HepG2 (cell line): ENCODE results near the gene TOP2A. TPM values are rescaled to one million over a fixed set of nuclear protein-coding genes. Genes with fewer than 3 reads are reported as not detected.

ENCODE experiments used
- BCL3 ChIP-seq: sonication (generic); formaldehyde crosslinking; IDR thresholded peaks from 2 replicates; pipeline ENCODE4 v1.5.1; 2020; ENCODE audit warnings: mild to moderate bottlenecking, missing genetic modification reagents, moderate library complexity
- KAT7 ChIP-seq: IDR thresholded peaks from 2 replicates; pipeline ENCODE4 v1.6.1; 2018; ENCODE audit warnings: borderline replicate concordance, missing compliant biosample characterization
- RBM22 ChIP-seq: fragments of 200-400 bp; formaldehyde crosslinking; optimal IDR thresholded peaks from 2 replicates; pipeline ENCODE3; 2017; ENCODE audit warnings: mild to moderate bottlenecking, low read length, moderate library complexity
- REST ChIP-seq, 2 experiments: IDR thresholded peaks; 2 replicates each; pipeline ENCODE4 v1.6.1; 2011 to 2012; ENCODE audit warnings: low read length in 2 of 2, borderline replicate concordance in 1 of 2, low read depth in 1 of 2, mild to moderate bottlenecking in 1 of 2, moderate library complexity in 1 of 2
- SP1 ChIP-seq, 2 experiments: fragments of 450-650 bp in 1 of 2; sonication (generic) in 1 of 2; formaldehyde crosslinking in 1 of 2; IDR thresholded peaks; 2 replicates each; pipeline versions ENCODE4 v1.4.0 to v1.6.1; 2016 to 2020; ENCODE audit warnings: missing genetic modification reagents in 1 of 2
- TAF15 ChIP-seq: fragments of 200-400 bp; formaldehyde crosslinking; IDR thresholded peaks from one replicate; pipeline ENCODE4 v1.6.1; 2018; ENCODE audit warnings: mild to moderate bottlenecking, low read depth, low read length; ENCODE audit not compliant: poor library complexity, severe bottlenecking
- TEF ChIP-seq: sonication (generic); formaldehyde crosslinking; IDR thresholded peaks from 2 replicates; pipeline ENCODE4 v1.5.0; 2020; ENCODE audit warnings: missing genetic modification reagents
- YY1 ChIP-seq: IDR thresholded peaks from 2 replicates; pipeline ENCODE4 v1.6.1; 2011; ENCODE audit warnings: low read length, low read depth, moderate library complexity, mild to moderate bottlenecking; ENCODE audit not compliant: insufficient read depth, insufficient replicate concordance
- ZMAT3 ChIP-seq: sonication (generic); formaldehyde crosslinking; conservative IDR thresholded peaks from 2 replicates; pipeline ENCODE4 v1.7.0; 2021; ENCODE audit warnings: missing genetic modification reagents
- ZNF10 ChIP-seq: sonication (generic); formaldehyde crosslinking; IDR thresholded peaks from 2 replicates; pipeline ENCODE4 v1.4.0; 2020; ENCODE audit warnings: mild to moderate bottlenecking, low read depth, missing genetic modification reagents, borderline replicate concordance
- ZNF329 ChIP-seq: sonication (generic); formaldehyde crosslinking; IDR thresholded peaks from 2 replicates; pipeline ENCODE4 v1.9.0; 2021; ENCODE audit warnings: low read depth, mild to moderate bottlenecking, missing genetic modification reagents
- ZNF335 ChIP-seq: sonication (generic); formaldehyde crosslinking; IDR thresholded peaks from 2 replicates; pipeline ENCODE4 v1.4.0; 2020; ENCODE audit warnings: missing genetic modification reagents
- ZNF432 ChIP-seq: sonication (generic); formaldehyde crosslinking; IDR thresholded peaks from 2 replicates; pipeline ENCODE4 v1.5.0; 2020; ENCODE audit warnings: missing genetic modification reagents, mild to moderate bottlenecking, borderline replicate concordance
- ZNF550 ChIP-seq: sonication (generic); formaldehyde crosslinking; IDR thresholded peaks from 2 replicates; pipeline ENCODE4 v1.4.0; 2020; ENCODE audit warnings: mild to moderate bottlenecking, missing genetic modification reagents, borderline replicate concordance
- ZNF563 ChIP-seq: sonication (generic); formaldehyde crosslinking; IDR thresholded peaks from 2 replicates; pipeline ENCODE4 v1.8.0; 2022; ENCODE audit warnings: mild to moderate bottlenecking, moderate library complexity, missing genetic modification reagents
- ZNF646 ChIP-seq: sonication (generic); formaldehyde crosslinking; IDR thresholded peaks from 2 replicates; pipeline ENCODE4 v1.9.0; 2021; ENCODE audit warnings: mild to moderate bottlenecking, missing genetic modification reagents
- polyA plus RNA-seq, 8 experiments: library from polyadenylated mRNA; depleted of rRNA in 3 of 8; stranded (reverse) in 7 of 8; unstranded in 1 of 8; fragments of >200 nt; fragmentation: Illumina TruSeq in 4 of 8; extraction: Trizol in 4 of 8; gene quantifications; 2 replicates each; pipeline versions ENCODE4 v1.2.1 to v1.2.3, GENCODE V29; 2011 to 2016; ENCODE audit warnings: low read depth in 4 of 8, missing spikeins in 1 of 8, mixed read lengths in 1 of 8; ENCODE audit not compliant: insufficient read depth in 1 of 8
- total RNA-seq, 5 experiments: library from RNA; depleted of rRNA; stranded (reverse); fragments of >200 nt; fragmentation: Illumina TruSeq; extraction: Trizol; gene quantifications; 2 replicates each; pipeline ENCODE4 v1.2.3, GENCODE V29; 2016; ENCODE audit warnings: low read depth in 1 of 5

The TOP2A gene
- total and polyA plus RNA-seq, 2 of the 13 experiments (the other 11 are each of a cell fraction or from before 2014, with no cell fraction given): 108 to 327 TPM

- peak; percentile 31 for TF ChIP-seq YY1
- TF ChIP-seq SP1 (IDR thresholded peaks at IDR 0.05): no peak
- TF ChIP-seq SP1 (CRISPR knock-in tag; IDR thresholded peaks at IDR 0.05): no peak; the same call in 1 of the 2 replicates
- TF ChIP-seq BCL3: peak; percentile 54; the same call in 1 of the 2 replicates
- TF ChIP-seq ZNF335 (CRISPR knock-in tag): peak; percentile 55; the same call in 1 of the 2 replicates
- TF ChIP-seq ZNF646 (CRISPR knock-in tag): no peak; the same call in 1 of the 2 replicates
- TF ChIP-seq ZMAT3 (CRISPR knock-in tag): no peak
- TF ChIP-seq ZNF10 (CRISPR knock-in tag): no peak
- no peak; the same call in 1 of the 2 replicates for TF ChIP-seq ZNF563 (CRISPR knock-in tag)
- peak in 1 of 2 experiments; percentile 60; a peak in 1 of 4 replicates for TF ChIP-seq REST (IDR thresholded peaks at IDR 0.05; ENCODE audit: borderline replicate concordance in 1 of 2, low read depth in 1 of 2, low read length in 2 of 2)
- no peak for TF ChIP-seq RBM22
- no peak for TF ChIP-seq ZNF550
- no peak for TF ChIP-seq KAT7 (CRISPR knock-in tag)
- no peak for TF ChIP-seq TEF (CRISPR knock-in tag)
- no peak for TF ChIP-seq TAF15
- no peak for TF ChIP-seq ZNF432 (CRISPR knock-in tag)
- TF ChIP-seq ZNF329: peak; percentile 75; the same call in 1 of the 2 replicates
Measured at GRCh38 chr17:40352779-40353394, 64.8 kb downstream of the TOP2A start (continued).
